HG03342 (cell line): ENCODE results near the gene GPR101.
"Not testable (repeated sequence)": the region's sequence is repeated elsewhere in the genome, so short reads cannot be mapped to it uniquely, and the experiment has no call there.

Source experiments
- ATAC-seq: cut with Tn5 transposase; IDR thresholded peaks from one replicate; pipeline ENCODE4 v1.9.1; 2021; ENCODE audit warnings: mild to moderate bottlenecking, moderate library complexity; ENCODE audit not compliant: unreplicated experiment

Gene GPR101

GRCh38 chrX:137031039-137031438 lies 2.8 kb downstream of the GPR101 start:
- no peak for ATAC-seq

- no peak for ATAC-seq
Measured at GRCh38 chrX:137028699-137029098, 5.1 kb downstream of the GPR101 start.

- ATAC-seq: no peak
Measured at GRCh38 chrX:137025930-137026329, 7.9 kb downstream of the GPR101 start.

- ATAC-seq: not testable (repeated sequence)
Measured at GRCh38 chrX:137000236-137000635, 33.6 kb downstream of the GPR101 start.

GRCh38 chrX:136999024-136999423 lies 34.8 kb downstream of the GPR101 start:
- ATAC-seq: no peak
